Aorta (tissue), 5 donors: Measurements from ENCODE around the gene HS6ST3. TPM values are rescaled to one million over a fixed set of nuclear protein-coding genes. Genes with fewer than 3 reads are reported as not detected.

Source experiments
- ATAC-seq: fragments of 200-7000 bp; cut with Tn5 transposase; one replicate; pipeline ENCODE4 v1.9.1; 2022; ENCODE audit warnings: moderate library complexity; ENCODE audit not compliant: low FRiP score
- DNase-seq, 2 donors: peaks; one replicate each; pipeline ENCODE4 v3.0.0-alpha.2; 2020
- H3K27ac ChIP-seq, 2 donors: one replicate each; pipeline ENCODE4 v1.5.1; 2013; ENCODE audit warnings: low read length in 2 of 2, mild to moderate bottlenecking in 2 of 2, moderate library complexity in 2 of 2, control low read depth in 1 of 2, inconsistent platforms in 1 of 2, low read depth in 1 of 2
- H3K27me3 ChIP-seq, 2 donors: one replicate each; pipeline ENCODE4 v1.6.1; 2013; ENCODE audit warnings: control low read depth in 1 of 2, low read length in 1 of 2, mild to moderate bottlenecking in 1 of 2, moderate library complexity in 1 of 2; ENCODE audit not compliant: insufficient read depth in 2 of 2, control insufficient read depth in 1 of 2
- H3K36me3 ChIP-seq, 2 donors: one replicate each; pipeline ENCODE4 v1.6.1; 2013; ENCODE audit warnings: control low read depth in 1 of 2, low read length in 1 of 2, mild to moderate bottlenecking in 1 of 2; ENCODE audit not compliant: insufficient read depth in 2 of 2, control insufficient read depth in 1 of 2
- H3K4me1 ChIP-seq, 2 donors: one replicate each; pipeline ENCODE4 v1.6.1; 2013; ENCODE audit warnings: low read length in 2 of 2, control low read depth in 1 of 2, mild to moderate bottlenecking in 1 of 2, moderate library complexity in 1 of 2; ENCODE audit not compliant: insufficient read depth in 2 of 2, control insufficient read depth in 1 of 2
- H3K4me3 ChIP-seq, 2 donors: one replicate each; pipeline ENCODE4 v1.5.1; 2013; ENCODE audit warnings: low read length in 2 of 2, control low read depth in 1 of 2, mild to moderate bottlenecking in 1 of 2
- H3K9me3 ChIP-seq: one replicate; pipeline ENCODE4 v1.6.1; 2013; ENCODE audit warnings: mild to moderate bottlenecking, low read length; ENCODE audit not compliant: control insufficient read depth
- WGBS, 2 donors: extraction: QIAGEN DNeasy Blood & Tissue Kit; methylation state at CpG; one replicate each; pipeline ENCODE4 v1.1.7; 2013; 5-methylcytosine and 5-hydroxymethylcytosine counted together
- intact Hi-C, 2 donors: fragments of 100-400 bp; cut with DNase I; formaldehyde crosslinking; loops; one replicate each; pipeline versions ENCODE4 v1.14.2 to v1.15.0; 2022
- polyA plus RNA-seq, 2 donors: library from polyadenylated mRNA; stranded (reverse); fragments of 200-250 nt; gene quantifications; one replicate each; pipeline ENCODE4 v1.2.3, GENCODE V29; 2013
- total RNA-seq, 2 donors: library from RNA; stranded (reverse); fragmentation: NEBNext Ultra II Directional; extraction: Animal tissue kit (Norgen Biotek cat#: 25700); gene quantifications; one replicate each; pipeline ENCODE4 v1.2.1, GENCODE V29; 2021
- donor health status: healthy with polysubstance abuse.
- donor health status: Bipolar disorder and iron deficiency.
- donor health status: DM: no; HTN: no; CAD: no.
- donor health status: DM: no; HTN: no; CAD: no.
- donor health status: DM: yes; HTN: yes; CAD: no.

The HS6ST3 gene
- total and polyA plus RNA-seq, 4 donors = under 0.01 to 4.9 (median 0.34) TPM

GRCh38 chr13:96481482-96481881 is 391.6 kb downstream of the HS6ST3 start:
- DNase-seq (peak in 1 of 2 donors; percentile 51), ATAC-seq (peak; percentile 36)
- Histone ChIP-seq H3K4me3 (no peak overlapping the region), H3K27me3 (no peaks in the 10 kb centered on the region), H3K36me3 (no peaks in the 10 kb centered on the region), H3K9me3 (no peaks in the 10 kb centered on the region), H3K27ac (no peak overlapping the region), H3K4me1 (no peaks in the 10 kb centered on the region)
- intact Hi-C loops = no loop called here
- WGBS, 2 donors = 44 to 49% methylated on average over 6 of the region's 6 CpGs

GRCh38 chr13:96490496-96490989 is 400.6 kb downstream of the HS6ST3 start:
- Histone ChIP-seq H3K27ac (no peak overlapping the region), H3K4me3 (no peak overlapping the region), H3K27me3 (no peaks in the 10 kb centered on the region), H3K4me1 (no peaks in the 10 kb centered on the region), H3K9me3 (peaks cover 1% of the 10 kb centered on the region), H3K36me3 (no peaks in the 10 kb centered on the region)
- 59 to 61% methylated on average over 5 of the region's 5 CpGs for WGBS, 2 donors
- DNase-seq (no peak), ATAC-seq (no peak)
- intact Hi-C loops = no loop called here

GRCh38 chr13:96491103-96491502 is 401.2 kb downstream of the HS6ST3 start:
- no peak for ATAC-seq
- H3K36me3 ChIP-seq = no peaks in the 10 kb centered on the region
- no peak for DNase-seq
- H3K4me1 ChIP-seq = no peaks in the 10 kb centered on the region
- no peak overlapping the region for H3K4me3 ChIP-seq
- intact Hi-C loops = no loop called here
- 85 to 87% methylated on average over 2 of the region's 2 CpGs for WGBS, 2 donors
- H3K27ac ChIP-seq = no peak overlapping the region
- no peaks in the 10 kb centered on the region for H3K27me3 ChIP-seq
- H3K9me3 ChIP-seq = peaks cover 1% of the 10 kb centered on the region

- ATAC-seq (no peak), DNase-seq (no peak)
- Histone ChIP-seq H3K27me3 (no peaks in the 10 kb centered on the region), H3K36me3 (no peaks in the 10 kb centered on the region), H3K4me3 (no peak overlapping the region), H3K4me1 (no peaks in the 10 kb centered on the region), H3K9me3 (peaks cover 4% of the 10 kb centered on the region), H3K27ac (no peak overlapping the region)
- intact Hi-C loops = no loop called here
- 63% methylated on average over 4 of the region's 4 CpGs for whole genome bisulfite sequencing, 2 donors
Observed at GRCh38 chr13:96492766-96493165, 402.9 kb downstream of the HS6ST3 start.

GRCh38 chr13:96499656-96500055 is 409.7 kb downstream of the HS6ST3 start:
- Histone ChIP-seq H3K9me3 (peaks cover 3% of the 10 kb centered on the region), H3K4me3 (no peak overlapping the region), H3K36me3 (no peaks in the 10 kb centered on the region), H3K27me3 (no peaks in the 10 kb centered on the region), H3K4me1 (no peaks in the 10 kb centered on the region), H3K27ac (no peak overlapping the region)
- ATAC-seq (no peak), DNase-seq (no peak)
- intact Hi-C loops = no loop called here
- WGBS, 2 donors = 74 to 76% methylated on average over 5 of the region's 5 CpGs

- Histone ChIP-seq H3K27me3 (no peaks in the 10 kb centered on the region), H3K27ac (no peak overlapping the region), H3K4me3 (no peak overlapping the region), H3K4me1 (no peaks in the 10 kb centered on the region), H3K36me3 (no peaks in the 10 kb centered on the region), H3K9me3 (peaks cover 3% of the 10 kb centered on the region)
- intact Hi-C loops = no loop called here
- DNase-seq (no peak), ATAC-seq (no peak)
- WGBS, 2 donors = 43 to 49% methylated on average over 1 of the region's 1 CpG
Observed at GRCh38 chr13:96500953-96501352, 411.0 kb downstream of the HS6ST3 start.

GRCh38 chr13:96503481-96503880 is 413.6 kb downstream of the HS6ST3 start:
- Histone ChIP-seq H3K4me1 (no peaks in the 10 kb centered on the region), H3K27me3 (no peaks in the 10 kb centered on the region), H3K27ac (no peak overlapping the region), H3K36me3 (no peaks in the 10 kb centered on the region), H3K4me3 (no peak overlapping the region), H3K9me3 (no peaks in the 10 kb centered on the region)
- no peak for DNase-seq
- no peak for ATAC-seq
- intact Hi-C loops = no loop called here
- WGBS, 2 donors = 64 to 75% methylated on average over 1 of the region's 1 CpG

GRCh38 chr13:96511587-96511986 is 421.7 kb downstream of the HS6ST3 start:
- no peaks in the 10 kb centered on the region for H3K4me1 ChIP-seq
- ATAC-seq = no peak
- no peaks in the 10 kb centered on the region for H3K36me3 ChIP-seq
- no peaks in the 10 kb centered on the region for H3K27me3 ChIP-seq
- H3K27ac ChIP-seq = no peak overlapping the region
- DNase-seq = no peak
- H3K4me3 ChIP-seq = no peak overlapping the region
- intact Hi-C loops = no loop called here
- H3K9me3 ChIP-seq = peaks cover 2% of the 10 kb centered on the region
- 65 to 71% methylated on average over 2 of the region's 2 CpGs for WGBS, 2 donors

- H3K27me3 ChIP-seq = no peaks in the 10 kb centered on the region
- ATAC-seq = no peak
- intact Hi-C loops = no loop called here
- DNase-seq = no peak
- WGBS, 2 donors = 68 to 75% methylated on average over 1 of the region's 1 CpG
- H3K4me3 ChIP-seq = no peak overlapping the region
- H3K27ac ChIP-seq = no peak overlapping the region
- peaks cover 1% of the 10 kb centered on the region for H3K9me3 ChIP-seq
- no peaks in the 10 kb centered on the region for H3K4me1 ChIP-seq
- H3K36me3 ChIP-seq = no peaks in the 10 kb centered on the region
Observed at GRCh38 chr13:96519380-96519779, 429.5 kb downstream of the HS6ST3 start.
